GM20000 (cell line): ENCODE measurements around the gene PPARA.

Source experiments
- DNase-seq: peaks from one replicate; pipeline ENCODE4 v3.0.0; 2012; ENCODE audit warnings: low spot score
- CTCF ChIP-seq: IDR thresholded peaks from 2 replicates; pipeline ENCODE4 v1.5.1; 2012; ENCODE audit warnings: mild to moderate bottlenecking, control low read depth; ENCODE audit errors: extremely low read depth, missing control alignments

The PPARA gene

GRCh38 chr22:46292173-46292572, 141.8 kb downstream of the PPARA start:
- no peak for TF ChIP-seq CTCF
- DNase-seq, result no peak

- TF ChIP-seq CTCF, result no peak
- DNase-seq, result no peak
These were observed 142.4 kb downstream of the PPARA start for GRCh38 chr22:46292732-46293131.
